GM12872 (cell line): ENCODE measurements around the gene FFAR4.

Source experiments
- CTCF ChIP-seq: IDR thresholded peaks from 3 replicates; pipeline ENCODE4 v1.5.1; 2011; ENCODE audit warnings: low read depth, mild to moderate bottlenecking, low read length, moderate library complexity; ENCODE audit not compliant: insufficient read depth

The FFAR4 gene

DNA sequence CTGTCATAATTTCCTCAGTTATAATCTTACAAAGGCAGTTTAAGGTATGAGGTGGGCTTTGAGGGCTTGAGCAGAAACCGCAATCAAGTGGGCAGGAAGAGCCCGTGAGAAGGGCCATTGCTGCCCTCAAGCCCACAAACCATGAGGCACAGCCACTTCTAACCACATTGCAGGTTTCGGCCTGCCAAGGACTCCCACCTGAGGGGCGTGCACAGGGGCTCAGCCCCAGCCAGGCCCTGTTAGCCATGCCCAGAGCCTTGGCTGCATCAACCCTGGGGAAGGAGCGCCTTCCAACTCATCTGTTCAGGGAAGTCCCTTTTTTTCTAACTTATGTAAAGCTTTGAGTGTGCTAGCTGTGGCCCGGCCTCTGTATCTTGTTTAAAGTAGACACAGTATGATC lies 5.9 kb upstream of the FFAR4 start:
- TF ChIP-seq CTCF: no peak

- no peak for TF ChIP-seq CTCF
Observed at GRCh38 chr10:93565446-93565845, 1.0 kb upstream of the FFAR4 start.

GRCh38 chr10:93567277-93568104 lies 1.0 kb downstream of the FFAR4 start:
- TF ChIP-seq CTCF: no peak

- no peak for TF ChIP-seq CTCF
Observed at GRCh38 chr10:93568105-93568390, 1.6 kb downstream of the FFAR4 start.

DNA sequence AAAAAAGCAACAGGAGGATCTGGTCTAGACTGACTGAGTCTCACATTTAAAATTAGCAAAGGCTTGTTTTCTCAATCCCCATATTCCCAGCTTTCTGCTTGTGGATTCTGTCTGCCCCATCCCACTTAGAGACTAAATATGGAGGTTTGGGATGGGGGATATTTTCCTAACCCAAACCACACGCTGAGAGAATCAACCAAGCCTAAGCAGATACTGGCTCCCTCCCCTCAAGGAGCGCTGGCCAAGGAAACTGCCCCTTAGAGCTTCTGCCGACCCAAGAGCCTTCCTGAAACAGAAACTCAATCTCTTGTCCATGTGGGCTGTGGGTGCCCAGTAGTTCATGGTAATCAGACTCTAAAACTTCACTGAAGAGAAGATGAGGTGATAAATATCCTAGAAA lies 3.9 kb downstream of the FFAR4 start:
- TF ChIP-seq CTCF: no peak

DNA sequence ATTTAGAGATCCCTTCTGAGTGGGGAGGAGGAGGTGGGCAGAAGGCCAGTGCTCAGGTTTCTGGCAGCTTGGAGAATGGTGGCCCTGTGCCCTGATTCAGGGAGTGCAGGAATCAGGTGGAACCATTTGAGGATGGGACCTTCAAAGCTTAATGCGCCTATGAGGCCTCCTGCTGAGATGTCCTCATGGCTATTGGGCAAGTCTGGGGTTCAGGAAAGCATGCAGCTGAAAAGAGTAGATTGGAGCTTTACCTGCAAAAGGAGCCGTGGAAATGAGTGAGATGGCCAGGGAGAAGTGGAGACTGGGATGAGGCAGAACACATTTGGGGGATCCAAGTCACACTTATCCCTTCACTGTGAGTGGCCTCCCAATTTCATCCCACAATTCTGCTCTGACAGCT lies 6.1 kb downstream of the FFAR4 start:
- no peak for TF ChIP-seq CTCF

- TF ChIP-seq CTCF: no peak
Observed at GRCh38 chr10:93573051-93573909, 6.8 kb downstream of the FFAR4 start.
